HS-5 (cell line): ENCODE measurements around the gene PPP1R26.

Experiments used
- DNase-seq: peaks from one replicate; pipeline ENCODE4 v3.0.0-alpha.2; 2012; ENCODE audit warnings: low read depth

The PPP1R26 gene

GRCh38 chr9:135464181-135464580, 15.4 kb upstream of the PPP1R26 start:
- no peak for DNase-seq

GRCh38 chr9:135468854-135469521, 10.6 kb upstream of the PPP1R26 start:
- no peak for DNase-seq

GRCh38 chr9:135471791-135472640, 7.6 kb upstream of the PPP1R26 start:
- DNase-seq = no peak

- no peak for DNase-seq
Observed at GRCh38 chr9:135473972-135474543, 5.5 kb upstream of the PPP1R26 start.

- DNase-seq = no peak
Observed at GRCh38 chr9:135474915-135475314, 4.7 kb upstream of the PPP1R26 start.

- no peak for DNase-seq
Observed at GRCh38 chr9:135476561-135477355, 2.8 kb upstream of the PPP1R26 start.

GRCh38 chr9:135478191-135478590, 1.4 kb upstream of the PPP1R26 start:
- DNase-seq = no peak

- DNase-seq = no peak
Observed at GRCh38 chr9:135478829-135479468, 633 bp upstream of the PPP1R26 start.

- no peak for DNase-seq
Observed at GRCh38 chr9:135480071-135480939, 723 bp downstream of the PPP1R26 start.

- DNase-seq = no peak
Observed at GRCh38 chr9:135480940-135481310, 1.3 kb downstream of the PPP1R26 start.

GRCh38 chr9:135482015-135482754, 2.6 kb downstream of the PPP1R26 start:
- DNase-seq = no peak

GRCh38 chr9:135484460-135485277, 5.1 kb downstream of the PPP1R26 start:
- DNase-seq = no peak

GRCh38 chr9:135485385-135485784, 5.8 kb downstream of the PPP1R26 start:
- no peak for DNase-seq

- no peak for DNase-seq
Observed at GRCh38 chr9:135485832-135486231, 6.2 kb downstream of the PPP1R26 start.

GRCh38 chr9:135486267-135487065, 6.9 kb downstream of the PPP1R26 start:
- no peak for DNase-seq

- no peak for DNase-seq
Observed at GRCh38 chr9:135487281-135488012, 7.9 kb downstream of the PPP1R26 start.

- no peak for DNase-seq
Observed at GRCh38 chr9:135488013-135488330, 8.4 kb downstream of the PPP1R26 start.

GRCh38 chr9:135488527-135488926, 8.9 kb downstream of the PPP1R26 start:
- DNase-seq = no peak
